GM19372 (cell line): ENCODE results near the gene SIX5.
"Not testable (repeated sequence)": the region's sequence is repeated elsewhere in the genome, so short reads cannot be mapped to it uniquely, and the experiment has no call there.

Experiments
- ATAC-seq: cut with Tn5 transposase; IDR thresholded peaks from one replicate; pipeline ENCODE4 v1.9.1; 2021; ENCODE audit warnings: mild to moderate bottlenecking, low read depth, moderate library complexity; ENCODE audit not compliant: unreplicated experiment

SIX5 gene

GRCh38 chr19:45762870-45763631 lies 6.0 kb downstream of the SIX5 start:
- ATAC-seq: no peak

- no peak for ATAC-seq
These were observed 7.3 kb downstream of the SIX5 start for GRCh38 chr19:45761714-45762113.

DNA sequence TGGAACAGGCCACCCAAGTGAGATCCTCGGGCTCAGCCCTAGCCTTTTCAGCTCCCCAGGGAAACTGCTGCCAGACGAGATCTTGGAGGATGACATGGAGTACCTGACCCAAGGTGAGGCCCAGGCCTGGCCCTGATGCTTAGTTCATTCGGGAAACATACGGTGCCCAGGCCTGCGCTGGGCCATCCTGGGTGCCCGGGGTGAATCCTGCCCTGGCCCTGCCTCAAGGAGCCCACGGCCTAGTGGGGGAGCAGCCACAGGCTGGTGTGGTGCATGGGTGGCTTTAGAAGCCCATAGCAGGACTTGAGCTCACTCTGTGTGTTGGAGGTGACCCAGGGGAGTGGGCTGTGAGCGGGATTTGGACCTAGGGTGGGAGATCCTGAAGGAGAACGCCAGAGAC lies 10.1 kb downstream of the SIX5 start:
- no peak for ATAC-seq

DNA sequence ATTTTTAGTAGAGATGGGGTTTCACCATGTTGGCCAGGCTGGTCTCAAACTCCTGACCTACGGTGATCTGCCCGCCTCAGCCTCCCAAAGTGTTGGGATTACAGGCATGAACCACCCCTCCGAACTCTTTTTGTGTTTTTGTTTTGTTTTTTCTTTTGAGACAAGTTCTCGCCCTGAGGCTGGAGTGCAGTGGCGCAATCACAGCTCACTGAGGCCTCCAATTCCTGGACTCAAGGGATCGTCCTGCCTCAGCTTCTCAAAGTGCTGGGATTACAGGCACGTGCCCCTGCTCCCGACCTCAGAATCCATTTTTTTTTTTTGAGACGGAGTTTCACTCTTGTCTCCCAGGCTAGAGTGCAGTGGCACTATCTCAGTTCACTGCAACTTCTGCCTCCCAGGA lies 11.4 kb downstream of the SIX5 start:
- no peak for ATAC-seq

GRCh38 chr19:45754323-45754722 lies 14.7 kb downstream of the SIX5 start:
- ATAC-seq: no peak

- ATAC-seq: no peak
These were observed 15.5 kb downstream of the SIX5 start for GRCh38 chr19:45753548-45753947.

- no peak for ATAC-seq
These were observed 16.4 kb downstream of the SIX5 start for GRCh38 chr19:45752639-45753038.

GRCh38 chr19:45751483-45751882 lies 17.6 kb downstream of the SIX5 start:
- not testable (repeated sequence) for ATAC-seq

DNA sequence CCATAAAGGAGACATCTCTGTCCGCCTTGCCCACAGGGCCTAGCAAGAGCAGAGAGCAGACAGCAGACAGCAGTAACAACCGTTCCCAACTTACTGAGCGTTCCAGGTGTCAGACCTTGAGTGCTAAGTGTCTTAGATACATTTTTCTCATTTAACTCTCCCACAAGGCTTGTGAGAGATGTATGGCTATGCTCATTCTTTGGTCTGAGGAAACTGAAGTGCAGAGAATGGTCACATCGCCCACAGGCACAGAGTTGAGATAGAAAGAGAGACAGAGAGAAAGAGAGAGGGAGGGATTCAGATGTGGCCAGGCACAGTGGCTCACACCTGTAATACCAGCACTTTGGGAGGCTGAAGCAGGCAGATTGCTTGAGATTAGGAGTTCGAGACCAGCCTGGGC lies 21.5 kb downstream of the SIX5 start:
- ATAC-seq: no peak

GRCh38 chr19:45746866-45747265 lies 22.2 kb downstream of the SIX5 start:
- ATAC-seq: no peak

GRCh38 chr19:45745606-45746005 lies 23.4 kb downstream of the SIX5 start:
- ATAC-seq: no peak

DNA sequence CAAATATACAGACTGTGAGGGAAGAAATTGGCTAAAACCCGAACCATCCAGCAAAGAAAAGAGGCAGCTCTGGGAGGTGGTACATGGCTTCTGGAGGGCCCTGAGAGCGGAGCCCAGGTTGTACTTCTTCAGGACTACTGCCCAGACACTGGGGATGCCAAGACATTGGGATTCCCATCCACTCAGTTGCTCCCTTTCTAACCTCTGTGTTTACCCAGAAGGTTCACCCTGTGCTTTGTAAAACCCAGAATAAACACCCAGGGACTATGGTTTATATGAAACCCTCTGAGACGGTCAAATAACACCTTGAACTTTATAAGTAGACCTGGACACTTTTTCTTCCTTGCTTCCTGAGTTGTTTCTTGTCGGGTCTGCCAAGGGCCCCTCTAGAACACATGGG lies 26.1 kb downstream of the SIX5 start:
- no peak for ATAC-seq

DNA sequence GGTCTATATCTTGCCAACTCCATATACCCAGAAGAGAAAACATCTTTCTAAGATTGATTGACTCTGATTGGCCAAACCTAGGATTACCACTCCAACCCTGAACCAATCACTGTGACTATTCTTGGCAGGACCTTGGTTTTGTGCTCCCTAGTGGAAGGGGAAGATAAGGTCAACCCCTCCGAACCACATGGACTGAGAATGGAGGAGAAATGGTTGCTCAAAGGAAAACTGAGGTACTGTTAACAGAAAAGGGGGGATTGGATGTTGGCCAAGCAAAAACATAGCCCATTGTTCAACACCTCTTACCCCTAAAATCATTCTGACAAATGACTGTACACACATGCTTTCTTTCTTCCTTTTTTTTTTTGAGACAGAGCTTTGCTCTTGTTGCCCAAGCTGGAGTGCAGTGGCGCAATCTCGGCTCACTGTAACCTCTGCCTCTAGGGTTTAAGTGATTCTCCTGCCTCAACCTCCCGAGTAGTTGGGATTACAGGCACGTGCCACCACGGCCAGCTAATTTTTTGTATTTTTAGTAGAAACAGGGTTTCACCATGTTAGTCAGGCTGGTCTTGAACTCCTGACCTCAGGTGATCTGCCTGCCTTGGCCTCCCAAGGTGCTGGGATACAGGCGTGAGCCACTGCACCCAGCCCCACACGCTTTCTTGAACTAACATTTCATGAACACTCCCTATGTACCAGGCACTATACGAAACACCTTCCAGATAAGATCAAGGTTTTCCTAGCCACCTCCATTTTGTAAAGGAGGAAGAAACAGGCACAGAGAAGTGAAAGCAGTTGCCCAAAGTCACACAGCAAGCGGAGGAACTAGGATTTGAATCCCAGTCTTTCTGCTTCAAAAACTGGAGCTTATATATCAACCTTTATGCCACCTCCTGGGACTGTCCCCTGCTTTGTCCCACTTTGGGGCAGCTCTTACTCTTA lies 29.3 kb downstream of the SIX5 start:
- no peak for ATAC-seq

GRCh38 chr19:45733160-45733810 lies 35.8 kb downstream of the SIX5 start, which contains the start of gene MEIOSIN:
Gene MEIOSIN, plus strand, starts transcription at chr19:45733439. Its CDS starts 1,938 bp downstream, at chr19:45735377.
- no peak for ATAC-seq

DNA sequence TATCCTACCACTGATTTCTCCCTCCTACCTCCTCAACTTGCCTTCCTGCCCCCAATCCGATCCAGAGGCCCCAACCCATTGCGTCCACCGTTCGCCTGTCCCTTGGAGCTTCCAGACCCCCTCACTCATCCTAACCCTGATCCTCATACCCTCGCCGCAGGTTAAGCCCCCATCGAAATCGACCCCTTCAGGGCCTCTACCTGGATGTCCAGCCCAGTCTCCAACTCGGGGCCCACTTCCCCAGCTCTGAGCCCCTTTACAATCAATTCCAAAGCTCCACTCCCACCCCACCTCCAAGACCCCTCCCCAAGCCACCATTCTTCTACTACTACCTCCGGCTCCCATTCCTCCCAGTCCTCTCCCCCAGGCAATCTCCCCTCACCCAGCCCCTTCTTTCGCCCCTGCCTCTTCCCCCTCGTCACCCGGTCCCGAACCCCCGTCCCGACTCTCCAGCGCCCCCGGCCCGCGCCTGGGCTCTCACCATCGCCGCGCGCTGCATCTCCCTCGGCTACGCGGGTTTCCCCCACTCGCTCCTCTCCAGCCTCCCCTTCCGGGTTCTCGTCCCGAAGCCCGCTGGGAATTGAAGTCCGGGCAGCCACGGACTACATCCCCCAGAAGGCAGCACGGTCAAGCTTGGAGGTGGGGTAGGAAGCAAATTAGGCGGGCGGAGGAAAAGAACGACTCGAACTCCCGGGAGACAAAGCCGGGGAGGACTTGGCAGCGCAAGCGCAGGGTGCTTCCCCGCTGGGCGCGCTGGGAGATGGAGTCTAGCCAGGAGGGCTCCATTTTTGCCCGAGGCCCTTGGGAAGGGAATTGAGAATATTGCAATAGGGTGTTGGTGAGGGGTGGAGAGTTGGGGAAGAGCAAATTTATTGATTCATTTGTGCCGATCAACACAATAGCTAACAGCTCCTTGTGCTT lies 38.4 kb downstream of the SIX5 start, which contains the start of gene FBXO46:
Gene FBXO46 (minus strand): TSS at position 529 of the 921 bp plus-strand sequence. CDS start 17,401 bp downstream, outside the sequence.
- peak; percentile 96 for ATAC-seq

DNA sequence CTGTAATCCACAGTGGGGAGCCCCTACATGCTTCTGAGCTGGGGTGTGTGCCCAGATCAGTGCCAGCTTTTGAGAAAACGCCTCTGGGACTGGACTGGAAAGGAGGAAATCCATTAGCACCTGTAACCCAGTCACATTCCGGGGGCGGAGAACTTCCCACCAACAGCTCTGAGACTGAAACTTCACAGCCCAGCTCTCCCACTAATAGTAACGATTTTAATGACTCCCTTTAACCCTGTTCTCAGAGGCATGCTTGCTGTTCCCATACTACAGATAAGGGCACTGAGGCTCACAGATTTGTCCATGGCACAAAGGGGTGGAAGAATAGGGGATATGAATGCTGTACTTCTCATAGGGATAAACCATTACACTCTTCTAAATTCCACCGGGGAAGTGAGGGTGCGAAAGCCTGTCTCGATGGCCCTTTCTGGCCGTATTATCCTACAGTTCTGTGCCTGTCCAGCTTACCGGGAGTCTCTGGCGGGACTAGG lies 39.2 kb downstream of the SIX5 start:
- ATAC-seq: no peak

- ATAC-seq: not testable (repeated sequence)
These were observed 40.4 kb downstream of the SIX5 start for GRCh38 chr19:45728683-45729082.

- not testable (repeated sequence) for ATAC-seq
These were observed 49.0 kb downstream of the SIX5 start for GRCh38 chr19:45720065-45720464.

GRCh38 chr19:45717983-45718650 lies 50.9 kb downstream of the SIX5 start:
- no peak for ATAC-seq
